HG03135 (cell line): ENCODE measurements around the gene DKC1.
"Not testable (repeated sequence)": the region's sequence is repeated elsewhere in the genome, so short reads cannot be mapped to it uniquely, and the experiment has no call there.

Experiments used
- ATAC-seq: cut with Tn5 transposase; IDR thresholded peaks from one replicate; pipeline ENCODE4 v1.9.1; 2021; ENCODE audit warnings: mild to moderate bottlenecking, moderate library complexity; ENCODE audit not compliant: unreplicated experiment

The DKC1 gene

GRCh38 chrX:154817048-154817618 is 54.5 kb downstream of the DKC1 start:
- not testable (repeated sequence) for ATAC-seq

DNA sequence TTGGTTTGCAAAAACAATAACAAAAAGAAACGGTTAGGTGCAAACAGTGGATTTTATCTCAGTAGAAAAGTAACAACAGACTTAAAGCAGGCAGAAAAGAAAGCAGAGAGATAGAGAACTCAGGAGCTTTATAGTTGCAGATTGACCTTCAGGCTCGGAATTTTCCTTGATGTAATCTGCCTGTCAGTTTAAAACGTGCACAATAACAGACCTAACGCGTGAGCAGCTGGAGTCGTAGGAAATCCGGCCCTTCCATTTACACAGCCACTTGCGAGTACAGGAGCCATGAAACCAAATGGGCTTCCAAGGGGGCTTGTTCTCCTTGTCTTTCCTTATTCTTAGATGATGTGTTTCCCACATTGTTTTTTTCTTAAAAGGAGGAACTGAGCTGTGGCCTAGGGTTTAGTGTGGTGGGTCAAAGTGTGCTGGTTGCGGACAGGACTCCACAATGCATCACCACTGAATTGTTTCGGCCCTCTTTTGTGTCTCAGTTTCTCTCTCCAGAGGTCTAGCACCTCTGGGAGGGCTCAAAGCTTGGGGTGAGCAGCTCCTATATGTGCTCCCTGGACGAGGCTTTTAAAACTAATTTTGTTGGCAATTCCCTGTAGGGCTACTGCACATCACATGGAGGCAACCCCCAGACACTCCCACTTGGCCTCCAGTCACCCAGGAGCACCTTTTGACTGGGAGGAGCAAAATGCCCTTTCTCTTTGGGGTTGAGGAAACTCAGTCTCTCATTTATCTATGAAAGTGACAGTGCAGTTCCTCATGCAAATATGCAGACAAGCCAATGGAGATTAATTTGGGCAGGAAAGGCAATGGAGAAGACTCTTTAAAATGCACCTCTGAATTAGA is 56.5 kb downstream of the DKC1 start:
- no peak for ATAC-seq

DNA sequence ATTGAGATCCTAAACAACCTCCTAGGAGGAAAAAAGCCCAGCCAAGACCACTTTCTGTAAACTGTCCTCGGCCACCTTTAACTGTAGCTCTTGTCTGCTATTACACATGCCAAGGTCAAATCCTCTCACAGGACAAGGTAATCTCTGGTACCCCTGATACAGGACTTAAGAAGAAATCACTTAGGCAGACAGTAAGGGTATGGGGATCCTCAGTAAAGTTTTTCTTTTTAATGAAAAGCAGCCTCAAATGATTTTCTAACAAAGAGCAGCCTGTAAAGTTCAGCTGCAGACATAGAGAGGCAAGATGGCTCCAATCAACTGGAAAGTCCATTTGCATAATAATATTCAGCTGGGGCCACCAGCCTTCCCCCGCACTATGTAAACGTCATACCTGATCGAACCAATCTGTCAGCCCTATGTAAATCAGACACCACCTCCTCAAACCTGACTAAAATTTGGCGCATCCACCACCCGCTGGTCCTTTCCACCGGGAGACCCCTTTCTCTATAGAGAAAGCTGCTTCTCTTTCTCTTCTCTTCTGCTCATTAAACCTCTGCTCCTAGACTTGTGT is 57.2 kb downstream of the DKC1 start:
- peak; percentile 60 for ATAC-seq

DNA sequence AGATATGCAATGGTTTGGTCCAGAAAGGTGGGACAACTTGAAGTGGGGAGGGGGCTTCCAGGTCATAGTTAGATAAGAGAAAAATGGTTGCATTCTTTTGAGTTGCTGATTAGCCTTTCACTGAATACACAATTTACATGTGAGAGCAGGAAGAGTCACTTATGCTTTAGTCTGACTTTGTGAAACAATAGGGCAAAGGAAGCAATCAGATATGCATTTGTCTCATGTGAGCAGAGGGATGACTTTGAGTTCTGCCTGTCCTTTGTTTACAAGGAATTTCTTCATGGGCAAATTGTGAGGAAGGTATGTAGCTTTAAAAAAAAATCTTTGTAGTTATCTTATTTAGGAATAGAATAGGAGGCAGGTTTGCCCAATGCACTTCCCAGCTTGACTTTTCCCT is 58.9 kb downstream of the DKC1 start:
- ATAC-seq: no peak

GRCh38 chrX:154822029-154822428 is 59.4 kb downstream of the DKC1 start:
- no peak for ATAC-seq

GRCh38 chrX:154824638-154825037 is 62.0 kb downstream of the DKC1 start:
- no peak for ATAC-seq

DNA sequence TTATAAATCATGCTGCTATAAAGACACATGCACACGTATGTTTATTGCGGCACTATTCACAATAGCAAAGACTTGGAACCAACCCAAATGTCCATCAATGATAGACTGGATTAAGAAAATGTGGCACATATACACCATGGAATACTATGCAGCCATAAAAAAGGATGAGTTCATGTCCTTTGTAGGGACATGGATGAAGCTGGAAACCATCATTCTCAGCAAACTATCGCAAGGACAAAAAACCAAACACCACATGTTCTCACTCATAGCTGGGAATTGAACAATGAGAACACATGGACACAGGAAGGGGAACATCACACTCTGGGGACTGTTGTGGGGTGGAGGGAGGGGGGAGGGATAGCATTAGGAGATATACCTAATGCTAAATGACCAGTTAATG is 62.9 kb downstream of the DKC1 start:
- ATAC-seq: not testable (repeated sequence)
